Colon (tissue), 2 donors: ENCODE data around the gene RNF215.

Experiments used
- FAIRE-seq: peaks from 2 replicates; lab custom pipeline; 2012; peaks lifted over from hg19 to GRCh38; lab: Jason Lieb, UNC
- donor health status: control.
- donor health status: control.

Gene RNF215

DNA sequence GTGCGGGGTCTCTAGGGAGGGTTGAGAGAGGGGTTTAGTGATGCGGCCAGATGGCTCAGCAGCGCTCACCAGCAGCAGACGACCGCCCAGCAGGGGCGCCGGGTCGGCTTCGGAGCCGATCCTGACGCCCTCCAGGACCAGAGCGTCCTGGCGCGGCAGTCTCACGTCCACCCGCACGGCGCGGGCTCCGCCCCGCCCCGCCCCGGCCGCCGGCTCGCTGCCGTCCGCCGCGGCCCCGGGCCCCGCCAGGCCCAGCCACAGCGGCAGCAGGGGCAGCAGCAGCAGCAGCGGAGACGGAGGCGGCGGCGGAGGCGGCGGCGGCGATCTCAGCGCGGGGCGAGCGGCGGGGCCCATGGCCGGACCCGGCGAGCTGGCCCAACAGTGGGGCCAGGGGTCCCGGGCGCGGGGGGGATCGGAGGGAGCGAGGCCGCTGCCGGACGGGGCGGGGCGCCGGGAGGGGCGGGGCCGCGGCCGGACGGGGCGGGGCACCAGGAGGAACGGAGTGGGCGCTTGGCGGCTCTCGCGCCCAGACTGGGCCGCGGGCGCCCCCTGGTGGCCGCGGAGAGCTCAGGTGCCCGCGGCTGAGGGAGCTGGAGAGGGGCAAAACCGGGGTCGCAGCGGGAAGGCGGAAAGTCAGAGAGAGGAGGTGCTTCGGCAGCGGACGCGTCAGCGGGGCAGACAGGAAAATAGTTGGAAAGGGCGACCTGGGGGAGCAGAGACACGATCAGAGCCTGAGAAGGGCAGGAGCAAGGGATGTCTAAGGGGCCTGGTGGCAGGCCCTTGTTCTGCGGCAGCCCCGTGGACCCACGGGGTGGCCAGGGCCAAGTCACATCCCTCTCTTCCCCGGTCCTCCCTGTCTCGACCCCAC lies at the start of gene RNF215:
Gene RNF215, minus strand, starts transcription at position 452 of the 868 bp plus-strand sequence. Its CDS starts 98 bp downstream, at position 354.
- FAIRE-seq = no peak

DNA sequence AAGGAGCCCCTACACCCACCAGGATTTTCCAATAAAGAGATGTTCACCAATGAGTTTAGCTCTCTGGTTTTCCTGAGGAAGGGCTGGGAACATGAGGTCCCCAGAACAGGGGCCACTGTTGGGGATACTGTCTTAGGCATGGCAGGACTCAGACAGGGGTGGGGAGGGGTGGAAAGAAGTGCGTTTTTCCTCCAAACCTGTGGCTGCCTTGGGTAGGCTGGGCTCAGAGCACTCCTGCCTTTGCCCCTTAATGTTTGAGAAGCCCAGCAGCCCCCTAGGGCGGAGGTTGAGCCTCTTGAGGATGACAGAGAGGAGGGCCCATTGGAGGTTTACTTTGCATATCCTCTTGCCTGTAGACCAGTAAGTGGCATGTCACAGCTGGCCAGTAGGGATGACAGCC lies 49.0 kb upstream of the RNF215 start:
- no peak for FAIRE-seq

- FAIRE-seq = no peak
These were observed 48.5 kb upstream of the RNF215 start for GRCh38 chr22:30435674-30436126.

- FAIRE-seq = no peak
These were observed 47.6 kb upstream of the RNF215 start for GRCh38 chr22:30434843-30435242.

- FAIRE-seq = no peak
These were observed 46.6 kb upstream of the RNF215 start for GRCh38 chr22:30433773-30434172.

DNA sequence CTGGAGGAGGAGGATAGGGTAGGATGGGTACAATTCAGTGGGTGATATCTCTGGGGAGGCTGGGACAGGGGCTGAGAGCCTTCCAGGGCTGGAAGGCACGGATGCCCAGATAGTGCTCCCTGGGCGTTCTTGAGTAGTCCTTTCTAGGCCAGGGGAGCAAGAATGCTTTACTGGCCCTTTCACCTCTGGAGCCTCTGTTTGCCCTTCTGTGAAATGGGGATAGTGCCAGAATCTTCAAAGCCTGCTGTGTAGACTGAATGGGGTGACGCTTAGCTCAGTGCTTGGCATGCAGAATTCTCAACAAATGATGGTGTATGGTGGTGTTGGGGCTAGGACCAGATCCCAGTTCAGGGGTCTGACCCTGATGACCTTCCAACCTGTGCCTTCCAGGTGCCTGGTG lies 46.0 kb upstream of the RNF215 start:
- no peak for FAIRE-seq

- no peak for FAIRE-seq
These were observed 45.3 kb upstream of the RNF215 start for GRCh38 chr22:30432520-30432919.

GRCh38 chr22:30432096-30432495 lies 44.9 kb upstream of the RNF215 start:
- FAIRE-seq = no peak

GRCh38 chr22:30430933-30431332 lies 43.7 kb upstream of the RNF215 start:
- FAIRE-seq = no peak

GRCh38 chr22:30429887-30430286 lies 42.7 kb upstream of the RNF215 start:
- no peak for FAIRE-seq

GRCh38 chr22:30427871-30428270 lies 40.7 kb upstream of the RNF215 start:
- no peak for FAIRE-seq

- no peak for FAIRE-seq
These were observed 39.5 kb upstream of the RNF215 start for GRCh38 chr22:30426388-30427353.

GRCh38 chr22:30425616-30426387 lies 38.6 kb upstream of the RNF215 start, which contains the start of gene MTFP1:
Gene MTFP1 (plus strand): TSS chr22:30425768. CDS start chr22:30425880, 112 bp downstream.
- FAIRE-seq = no peak

- FAIRE-seq = no peak
These were observed 38.1 kb upstream of the RNF215 start for GRCh38 chr22:30425327-30425615.

- FAIRE-seq = no peak
These were observed 37.5 kb upstream of the RNF215 start for GRCh38 chr22:30424534-30425326.

- FAIRE-seq = no peak
These were observed 36.8 kb upstream of the RNF215 start for GRCh38 chr22:30423959-30424533.

GRCh38 chr22:30423301-30423958 lies 36.2 kb upstream of the RNF215 start:
- no peak for FAIRE-seq

GRCh38 chr22:30422481-30423300 lies 35.5 kb upstream of the RNF215 start:
- no peak for FAIRE-seq

GRCh38 chr22:30421695-30422480 lies 34.7 kb upstream of the RNF215 start:
- FAIRE-seq = no peak
